Adrenal gland (tissue), 5 donors: ENCODE results near the gene COL2A1.

Experiments
- POLR2A ChIP-seq, 2 donors: fragments of 450-650 bp; IDR thresholded peaks; one replicate each; pipeline ENCODE4 v1.6.1; 2017; ENCODE audit warnings: antibody characterized with exemption in 2 of 2, mild to moderate bottlenecking in 2 of 2, moderate library complexity in 1 of 2
- TF ChIP-seq, protein P1 (sequence below), 6 experiments: fragments of 450-650 bp in 4 of 6; fragments of 200-600 bp in 2 of 6; sonication (generic) in 1 of 6; IDR thresholded peaks; 1 replicate in 5 of 6; 2 replicates in 1 of 6; pipeline versions ENCODE4 v1.5.1 to v1.8.0; 2016 to 2021; ENCODE audit warnings: antibody characterized with exemption in 6 of 6, mild to moderate bottlenecking in 2 of 6, moderate library complexity in 1 of 6
- donor health status: DM: no; HTN: no; CAD: no.

DNA sequence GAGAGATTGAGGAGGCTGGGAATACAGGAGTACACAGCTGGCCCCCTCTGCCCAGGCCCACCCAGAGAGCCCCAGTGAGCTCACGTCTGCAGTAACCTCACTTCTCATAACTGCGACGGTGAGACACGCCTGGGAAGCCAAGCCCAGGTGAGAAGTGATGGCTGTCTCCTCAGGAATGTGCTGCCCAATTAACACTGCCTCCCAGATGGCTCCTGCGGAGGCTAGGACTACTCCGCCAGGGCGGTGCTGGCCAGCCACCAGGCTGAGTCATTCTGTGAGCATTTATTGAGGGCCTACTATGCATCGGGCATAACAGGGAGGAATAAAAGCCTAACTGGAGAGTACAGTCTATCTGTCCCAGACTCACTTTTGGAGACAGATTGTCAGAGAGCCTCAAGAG, 50.2 kb downstream of the COL2A1 start:
- TF ChIP-seq, protein P1, sequence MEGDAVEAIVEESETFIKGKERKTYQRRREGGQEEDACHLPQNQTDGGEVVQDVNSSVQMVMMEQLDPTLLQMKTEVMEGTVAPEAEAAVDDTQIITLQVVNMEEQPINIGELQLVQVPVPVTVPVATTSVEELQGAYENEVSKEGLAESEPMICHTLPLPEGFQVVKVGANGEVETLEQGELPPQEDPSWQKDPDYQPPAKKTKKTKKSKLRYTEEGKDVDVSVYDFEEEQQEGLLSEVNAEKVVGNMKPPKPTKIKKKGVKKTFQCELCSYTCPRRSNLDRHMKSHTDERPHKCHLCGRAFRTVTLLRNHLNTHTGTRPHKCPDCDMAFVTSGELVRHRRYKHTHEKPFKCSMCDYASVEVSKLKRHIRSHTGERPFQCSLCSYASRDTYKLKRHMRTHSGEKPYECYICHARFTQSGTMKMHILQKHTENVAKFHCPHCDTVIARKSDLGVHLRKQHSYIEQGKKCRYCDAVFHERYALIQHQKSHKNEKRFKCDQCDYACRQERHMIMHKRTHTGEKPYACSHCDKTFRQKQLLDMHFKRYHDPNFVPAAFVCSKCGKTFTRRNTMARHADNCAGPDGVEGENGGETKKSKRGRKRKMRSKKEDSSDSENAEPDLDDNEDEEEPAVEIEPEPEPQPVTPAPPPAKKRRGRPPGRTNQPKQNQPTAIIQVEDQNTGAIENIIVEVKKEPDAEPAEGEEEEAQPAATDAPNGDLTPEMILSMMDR (IDR thresholded peaks at IDR 0.05), result no peak
- no peak for TF ChIP-seq POLR2A (IDR thresholded peaks at IDR 0.05)
